Gastroesophageal sphincter (tissue), 4 donors: Measurements from ENCODE around the gene KIF2C. TPM values are rescaled to one million over a fixed set of nuclear protein-coding genes. Genes with fewer than 3 reads are reported as not detected.

Source experiments
- ATAC-seq: fragments of 150-250 bp; one replicate; pipeline ENCODE4 v1.9.1; 2016; ENCODE audit warnings: mild to moderate bottlenecking, moderate library complexity
- H3K27ac ChIP-seq, 4 donors: fragments of 200-600 bp; sonication (generic) in 3 of 4; 1 replicate in 3 of 4; 2 replicates in 1 of 4; pipeline ENCODE4 v1.5.1; 2016 to 2019
- H3K27me3 ChIP-seq: fragments of 200-600 bp; sonication (generic); one replicate; pipeline ENCODE4 v1.5.1; 2019
- H3K36me3 ChIP-seq, 2 donors: fragments of 200-600 bp; sonication (generic); one replicate each; pipeline ENCODE4 v1.5.1; 2019; ENCODE audit warnings: control low read depth in 1 of 2
- H3K4me1 ChIP-seq, 3 donors: fragments of 200-600 bp; sonication (generic); 1 replicate in 2 of 3; 2 replicates in 1 of 3; pipeline ENCODE4 v1.5.1; 2016 to 2019; ENCODE audit warnings: control low read depth in 2 of 3
- H3K4me3 ChIP-seq, 2 donors: fragments of 200-600 bp; sonication (generic); one replicate each; pipeline ENCODE4 v1.5.1; 2019; ENCODE audit warnings: mild to moderate bottlenecking in 1 of 2, moderate library complexity in 1 of 2
- H3K9me3 ChIP-seq, 3 donors: fragments of 200-600 bp; sonication (generic); one replicate each; pipeline ENCODE4 v1.5.1; 2017 to 2019; ENCODE audit warnings: control low read depth in 2 of 3
- EP300 ChIP-seq: sonication (generic); formaldehyde crosslinking; IDR thresholded peaks from one replicate; pipeline ENCODE4 v1.6.1; 2017; ENCODE audit warnings: antibody characterized with exemption, mild to moderate bottlenecking
- POLR2A ChIP-seq, 2 donors: fragments of 450-650 bp; IDR thresholded peaks; one replicate each; pipeline ENCODE4 v1.6.1; 2017; ENCODE audit warnings: antibody characterized with exemption in 2 of 2, mild to moderate bottlenecking in 2 of 2, moderate library complexity in 1 of 2
- POLR2AphosphoS5 ChIP-seq: sonication (generic); formaldehyde crosslinking; IDR thresholded peaks from one replicate; pipeline ENCODE4 v1.6.1; 2017; ENCODE audit warnings: antibody characterized with exemption
- WGBS, 2 donors: methylation state at CpG; one replicate each; pipeline ENCODE4 v1.1.5; 2018; ENCODE audit warnings: low coverage in 1 of 2; 5-methylcytosine and 5-hydroxymethylcytosine counted together
- total RNA-seq, 4 donors: library from RNA; depleted of rRNA; stranded (reverse); fragments of >200 nt; gene quantifications; one replicate each; pipeline ENCODE4 v1.1.0, GENCODE V29; 2016
- TF ChIP-seq, protein P1 (sequence below), 4 experiments: fragments of 200-600 bp in 2 of 4; fragments of 450-650 bp in 2 of 4; sonication (generic) in 1 of 4; IDR thresholded peaks; one replicate each; pipeline ENCODE4 v1.5.1; 2017 to 2019; ENCODE audit warnings: antibody characterized with exemption in 4 of 4, mild to moderate bottlenecking in 2 of 4, moderate library complexity in 2 of 4

KIF2C gene
- total RNA-seq, 4 donors from 2014 or later, result 0.40 to 2.2 (median 0.72) TPM

DNA sequence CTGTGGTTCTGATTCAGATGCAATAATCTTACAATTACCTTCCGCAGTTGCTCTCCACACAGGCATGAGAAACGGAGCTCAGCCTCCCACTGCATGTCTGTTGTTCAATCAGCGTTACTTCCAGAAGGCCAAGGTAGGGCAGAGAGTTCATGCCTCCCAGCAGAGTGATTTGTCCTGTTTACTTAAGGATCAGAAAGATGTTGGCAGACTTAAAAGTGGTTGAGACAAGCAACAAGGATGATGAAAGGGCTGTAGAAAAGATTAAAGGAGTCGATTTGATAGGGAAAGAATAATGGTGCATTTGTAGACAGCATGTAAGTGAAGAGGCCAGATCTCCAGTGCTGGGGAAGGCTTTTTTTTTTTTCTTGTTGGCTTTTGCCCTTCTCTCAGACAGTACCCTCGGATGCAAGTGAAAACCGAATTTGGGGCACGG, 38.5 kb upstream of the KIF2C start:
- no peak for ATAC-seq
- H3K4me1 ChIP-seq, result no peaks in the 10 kb centered on the region
- no peak overlapping the region for H3K4me3 ChIP-seq
- no peaks in the 10 kb centered on the region for H3K9me3 ChIP-seq
- 48 to 66% methylated on average over 4 to 7 of the region's 7 CpGs for WGBS, 2 donors
- no peaks in the 10 kb centered on the region for H3K27me3 ChIP-seq
- no peak for TF ChIP-seq EP300
- TF ChIP-seq POLR2A (IDR thresholded peaks at IDR 0.05), result no peak
- TF ChIP-seq, protein P1, sequence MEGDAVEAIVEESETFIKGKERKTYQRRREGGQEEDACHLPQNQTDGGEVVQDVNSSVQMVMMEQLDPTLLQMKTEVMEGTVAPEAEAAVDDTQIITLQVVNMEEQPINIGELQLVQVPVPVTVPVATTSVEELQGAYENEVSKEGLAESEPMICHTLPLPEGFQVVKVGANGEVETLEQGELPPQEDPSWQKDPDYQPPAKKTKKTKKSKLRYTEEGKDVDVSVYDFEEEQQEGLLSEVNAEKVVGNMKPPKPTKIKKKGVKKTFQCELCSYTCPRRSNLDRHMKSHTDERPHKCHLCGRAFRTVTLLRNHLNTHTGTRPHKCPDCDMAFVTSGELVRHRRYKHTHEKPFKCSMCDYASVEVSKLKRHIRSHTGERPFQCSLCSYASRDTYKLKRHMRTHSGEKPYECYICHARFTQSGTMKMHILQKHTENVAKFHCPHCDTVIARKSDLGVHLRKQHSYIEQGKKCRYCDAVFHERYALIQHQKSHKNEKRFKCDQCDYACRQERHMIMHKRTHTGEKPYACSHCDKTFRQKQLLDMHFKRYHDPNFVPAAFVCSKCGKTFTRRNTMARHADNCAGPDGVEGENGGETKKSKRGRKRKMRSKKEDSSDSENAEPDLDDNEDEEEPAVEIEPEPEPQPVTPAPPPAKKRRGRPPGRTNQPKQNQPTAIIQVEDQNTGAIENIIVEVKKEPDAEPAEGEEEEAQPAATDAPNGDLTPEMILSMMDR (IDR thresholded peaks at IDR 0.05), result no peak
- TF ChIP-seq POLR2AphosphoS5, result no peak
- no peak overlapping the region for H3K27ac ChIP-seq
- no peaks in the 10 kb centered on the region for H3K36me3 ChIP-seq

DNA sequence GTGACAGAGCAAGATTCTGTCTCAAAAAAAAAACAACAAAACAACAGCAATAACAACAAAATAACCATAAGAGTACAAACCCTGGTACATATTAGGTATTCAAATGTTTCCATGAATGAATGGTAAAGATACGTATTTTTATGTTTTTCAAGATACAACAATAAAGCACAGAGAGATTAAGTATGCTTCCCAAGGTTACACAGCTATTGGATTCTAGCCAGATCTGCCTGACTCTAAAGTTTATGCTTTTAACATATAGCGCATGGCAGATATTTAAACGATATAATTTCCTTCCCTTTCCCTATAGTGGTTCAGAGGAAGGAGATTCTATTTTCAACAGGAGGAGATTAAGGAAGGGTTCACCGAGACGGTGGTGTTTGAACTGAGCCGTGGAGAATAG, 34.2 kb upstream of the KIF2C start:
- Histone ChIP-seq H3K36me3 (no peaks in the 10 kb centered on the region), H3K27ac (no peak overlapping the region), H3K27me3 (no peaks in the 10 kb centered on the region), H3K4me3 (no peak overlapping the region), H3K9me3 (no peaks in the 10 kb centered on the region), H3K4me1 (peaks cover 0 to 8% (median 0%) of the 10 kb centered on the region in 3 donors)
- TF ChIP-seq POLR2A (IDR thresholded peaks at IDR 0.05), result no peak
- TF ChIP-seq, protein P1 (IDR thresholded peaks at IDR 0.05), result no peak
- no peak for TF ChIP-seq POLR2AphosphoS5
- no peak for TF ChIP-seq EP300
- WGBS, 2 donors, result 57 to 69% methylated on average over 5 to 6 of the region's 6 CpGs
- no peak for ATAC-seq

DNA sequence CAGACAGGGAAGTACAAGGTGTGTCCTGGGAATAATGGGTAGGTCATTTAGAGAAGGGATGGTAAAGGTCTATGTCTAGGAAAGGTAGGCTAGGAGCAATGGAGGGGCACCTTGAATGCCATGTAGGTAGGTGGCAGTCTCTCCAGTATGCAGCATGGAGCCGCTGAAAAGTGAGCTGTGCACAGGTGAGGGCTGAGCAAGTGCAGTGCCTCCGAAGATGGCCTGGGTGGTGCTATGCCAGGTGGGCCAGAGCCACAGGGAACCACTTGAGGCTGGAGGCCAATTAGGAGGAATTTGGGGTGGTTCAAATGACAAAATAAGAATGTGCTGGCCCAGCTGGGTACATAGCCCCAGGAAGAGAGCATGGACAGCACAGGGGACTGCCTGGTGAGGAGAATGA, 33.7 kb upstream of the KIF2C start:
- no peak for TF ChIP-seq POLR2A (IDR thresholded peaks at IDR 0.05)
- no peak for TF ChIP-seq EP300
- TF ChIP-seq, protein P1 (IDR thresholded peaks at IDR 0.05), result no peak
- TF ChIP-seq POLR2AphosphoS5, result no peak
- Histone ChIP-seq H3K36me3 (no peaks in the 10 kb centered on the region), H3K27me3 (no peaks in the 10 kb centered on the region), H3K9me3 (no peaks in the 10 kb centered on the region), H3K27ac (no peak overlapping the region), H3K4me3 (no peak overlapping the region), H3K4me1 (peaks cover 0 to 8% (median 0%) of the 10 kb centered on the region in 3 donors)
- no peak for ATAC-seq
- 90 to 92% methylated on average over 1 to 2 of the region's 2 CpGs for WGBS, 2 donors

DNA sequence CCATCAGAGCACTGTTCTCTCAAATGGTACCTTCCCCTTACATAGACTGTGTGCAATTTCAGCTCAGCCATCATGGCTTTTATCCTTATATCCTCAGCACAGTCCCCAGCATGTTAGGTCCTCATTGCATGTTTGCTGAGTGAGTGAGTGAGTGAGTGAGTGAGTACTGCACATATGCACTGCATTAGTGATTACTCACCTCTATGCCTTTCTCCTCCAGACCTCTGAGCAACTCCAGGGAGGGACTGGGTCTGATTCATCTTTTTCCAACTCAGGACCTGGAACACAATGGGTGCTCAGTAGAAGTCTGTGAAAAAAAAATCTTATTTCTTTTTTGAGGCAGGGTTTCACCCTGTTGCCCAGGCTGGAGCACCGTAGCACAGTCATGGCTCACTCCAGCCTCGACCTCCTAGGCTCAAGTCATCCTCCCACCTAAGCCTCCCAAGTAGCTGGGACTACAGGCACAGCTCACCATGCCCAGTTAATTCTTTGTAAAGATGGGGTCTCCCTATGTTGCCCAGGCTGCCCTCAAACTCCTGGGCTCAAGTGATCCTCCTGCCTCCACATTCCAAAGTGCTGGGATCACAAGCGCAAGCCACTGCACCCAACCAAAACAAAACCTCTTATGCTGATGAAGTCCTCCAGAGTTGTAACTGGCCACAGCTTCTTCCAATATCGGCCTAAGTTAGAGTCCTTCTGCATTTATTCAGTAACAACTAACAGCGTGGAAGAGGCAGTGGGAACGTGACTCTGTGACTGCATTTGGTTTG, 32.3 kb upstream of the KIF2C start:
- H3K27ac ChIP-seq, result no peak overlapping the region
- no peak overlapping the region for H3K4me3 ChIP-seq
- TF ChIP-seq POLR2AphosphoS5 (no peak), EP300 (no peak), POLR2A (IDR thresholded peaks at IDR 0.05) (no peak)
- TF ChIP-seq, protein P1 (IDR thresholded peaks at IDR 0.05), result no peak
- no peaks in the 10 kb centered on the region for H3K36me3 ChIP-seq
- 85 to 88% methylated on average over 4 of the region's 6 CpGs for WGBS, 2 donors
- H3K4me1 ChIP-seq, result peaks cover 0 to 8% (median 0%) of the 10 kb centered on the region in 3 donors
- H3K9me3 ChIP-seq, result no peaks in the 10 kb centered on the region
- no peak for ATAC-seq
- no peaks in the 10 kb centered on the region for H3K27me3 ChIP-seq
